Loucy (cell line): ENCODE measurements around the gene ANKZF1.

Experiments used
- H2AFZ ChIP-seq: fragments of 200-600 bp; sonication (generic); 2 replicates; pipeline ENCODE4 v1.6.0; 2016; ENCODE audit warnings: antibody characterized with exemption, mild to moderate bottlenecking, low read length, moderate library complexity
- H3F3A ChIP-seq: fragments of 200-600 bp; 2 replicates; pipeline ENCODE4 v1.6.0; 2016; ENCODE audit warnings: antibody characterized with exemption, low read depth, mild to moderate bottlenecking
- H3K27me3 ChIP-seq: fragments of 200-600 bp; sonication (generic); 2 replicates; pipeline ENCODE4 v1.6.1; 2014; ENCODE audit warnings: low read length, mild to moderate bottlenecking; ENCODE audit not compliant: insufficient read depth, poor library complexity, severe bottlenecking
- H3K36me3 ChIP-seq: fragments of 200-600 bp; sonication (generic); 2 replicates; pipeline ENCODE4 v1.6.1; 2016; ENCODE audit warnings: low read length; ENCODE audit not compliant: insufficient read depth
- H3K4me1 ChIP-seq: fragments of 200-600 bp; sonication (generic); 2 replicates; pipeline ENCODE4 v1.5.1; 2014; ENCODE audit warnings: low read length, mild to moderate bottlenecking; ENCODE audit not compliant: insufficient read depth, poor library complexity, severe bottlenecking
- H3K4me2 ChIP-seq: fragments of 200-600 bp; sonication (generic); 2 replicates; pipeline ENCODE4 v1.6.0; 2014; ENCODE audit warnings: antibody characterized with exemption, low read length, low read depth, mild to moderate bottlenecking; ENCODE audit not compliant: poor library complexity, severe bottlenecking
- H3K4me3 ChIP-seq: fragments of 200-600 bp; sonication (generic); 2 replicates; pipeline ENCODE4 v1.5.1; 2014; ENCODE audit warnings: low read length, mild to moderate bottlenecking, mixed read lengths; ENCODE audit not compliant: poor library complexity, severe bottlenecking
- H3K79me2 ChIP-seq: fragments of 200-600 bp; sonication (generic); 2 replicates; pipeline ENCODE4 v1.6.1; 2014; ENCODE audit warnings: low read length; ENCODE audit not compliant: insufficient read depth
- H3K9ac ChIP-seq: fragments of 200-600 bp; sonication (generic); 2 replicates; pipeline ENCODE4 v1.6.0; 2014; ENCODE audit warnings: mild to moderate bottlenecking, low read depth, low read length, moderate library complexity; ENCODE audit not compliant: poor library complexity, severe bottlenecking
- H3K9me2 ChIP-seq: fragments of 200-600 bp; sonication (generic); replicated peaks from 2 replicates; pipeline ENCODE4 v1.6.1; 2016; ENCODE audit warnings: low read depth, low read length, mixed read lengths
- H3K9me3 ChIP-seq: fragments of 200-600 bp; sonication (generic); 2 replicates; pipeline ENCODE4 v1.6.1; 2014; ENCODE audit warnings: mild to moderate bottlenecking, antibody characterized with exemption, low read length, low read depth; ENCODE audit not compliant: insufficient read depth
- H4K20me1 ChIP-seq: fragments of 200-600 bp; sonication (generic); 2 replicates; pipeline ENCODE4 v1.6.0; 2014; ENCODE audit warnings: antibody characterized with exemption, low read length, mild to moderate bottlenecking; ENCODE audit not compliant: insufficient read depth, poor library complexity, severe bottlenecking
- CTCF ChIP-seq: fragments of 200-600 bp; sonication (generic); conservative IDR thresholded peaks from 2 replicates; pipeline ENCODE4 v1.5.1; 2014; ENCODE audit warnings: mild to moderate bottlenecking, antibody characterized with exemption, low read length
- EZH2phosphoT487 ChIP-seq: fragments of 200-600 bp; IDR thresholded peaks from 2 replicates; pipeline ENCODE4 v1.6.1; 2018; ENCODE audit warnings: antibody characterized with exemption, mild to moderate bottlenecking, moderate library complexity, borderline replicate concordance

ANKZF1 gene

GRCh38 chr2:219272356-219272755 is 42.8 kb downstream of the ANKZF1 start:
- no peak for TF ChIP-seq EZH2phosphoT487
- no peak for TF ChIP-seq CTCF

GRCh38 chr2:219272995-219273394 is 43.4 kb downstream of the ANKZF1 start:
- Histone ChIP-seq H3K27me3 (no peaks in the 10 kb centered on the region), H3K36me3 (no peaks in the 10 kb centered on the region), H2AFZ (no peak overlapping the region), H3K4me2 (no peak overlapping the region), H3K4me3 (no peak overlapping the region), H3K9ac (no peak overlapping the region), H3K9me2 (no peaks in the 10 kb centered on the region), H3K4me1 (peaks cover 9% of the 10 kb centered on the region), H4K20me1 (no peaks in the 10 kb centered on the region), H3K9me3 (no peaks in the 10 kb centered on the region), H3F3A (no peaks in the 10 kb centered on the region), H3K79me2 (no peaks in the 10 kb centered on the region)
- TF ChIP-seq EZH2phosphoT487 (no peak), CTCF (no peak)

More at GRCh38 chr2:219272356-219272755, 42.8 kb downstream of the ANKZF1 start:
- H3K4me2 ChIP-seq = no peak overlapping the region
- no peaks in the 10 kb centered on the region for H4K20me1 ChIP-seq
- no peaks in the 10 kb centered on the region for H3K9me2 ChIP-seq
- H3K79me2 ChIP-seq = no peaks in the 10 kb centered on the region
- no peak overlapping the region for H2AFZ ChIP-seq
- H3K9me3 ChIP-seq = no peaks in the 10 kb centered on the region
- H3F3A ChIP-seq = no peaks in the 10 kb centered on the region
- peaks cover 2% of the 10 kb centered on the region for H3K4me1 ChIP-seq
- no peaks in the 10 kb centered on the region for H3K36me3 ChIP-seq
- no peaks in the 10 kb centered on the region for H3K27me3 ChIP-seq
- no peak overlapping the region for H3K9ac ChIP-seq
- no peak overlapping the region for H3K4me3 ChIP-seq

GRCh38 chr2:219273937-219274336 is 44.3 kb downstream of the ANKZF1 start:
- Histone ChIP-seq H3K9me3 (no peaks in the 10 kb centered on the region), H3K27me3 (no peaks in the 10 kb centered on the region), H3K9ac (no peak overlapping the region), H3K79me2 (no peaks in the 10 kb centered on the region), H3F3A (no peaks in the 10 kb centered on the region), H3K4me1 (peaks cover 18% of the 10 kb centered on the region), H2AFZ (no peak overlapping the region), H4K20me1 (no peaks in the 10 kb centered on the region), H3K4me3 (no peak overlapping the region), H3K4me2 (no peak overlapping the region), H3K36me3 (no peaks in the 10 kb centered on the region), H3K9me2 (no peaks in the 10 kb centered on the region)
- TF ChIP-seq CTCF (no peak), EZH2phosphoT487 (no peak)
